ENCODE measurements around the gene GSTA3.
"Not testable (repeated sequence)": the region's sequence is repeated elsewhere in the genome, so short reads cannot be mapped to it uniquely, and the experiment has no call there.

The GSTA3 gene

GRCh38 chr6:52929321-52930164, 20.0 kb upstream of the GSTA3 start:
- H3K36me3 ChIP-seq (ENCODE audit: insufficient read depth, low read length) = no peaks in the 10 kb centered on the region
- H3K9me3 ChIP-seq (ENCODE audit: insufficient read depth, low read depth, low read length) = 0 out of 2 replicates have a peak, but pooled peaks cover 2% of the 10 kb centered on the region
- H3K4me1 ChIP-seq (ENCODE audit: insufficient read depth, low read length) = peaks cover 8% of the 10 kb centered on the region
- no peak overlapping the region for H3K4me3 ChIP-seq (ENCODE audit: low read length)
- WGBS = 94% methylated on average over 6 of the region's 6 CpGs
- H3K27ac ChIP-seq (ENCODE audit: low read depth, low read length) = no peak overlapping the region
- H3K9ac ChIP-seq (ENCODE audit: low read depth, low read length) = no peak overlapping the region
- no peaks in the 10 kb centered on the region for H3K27me3 ChIP-seq (ENCODE audit: insufficient read depth, low read length)

- Histone ChIP-seq H3K9ac (ENCODE audit: low read depth, low read length) (no peak overlapping the region), H3K4me3 (ENCODE audit: low read length) (no peak overlapping the region), H3K27me3 (ENCODE audit: insufficient read depth, low read length) (no peaks in the 10 kb centered on the region), H3K36me3 (ENCODE audit: insufficient read depth, low read length) (no peaks in the 10 kb centered on the region), H3K9me3 (ENCODE audit: insufficient read depth, low read depth, low read length) (0 out of 2 replicates have a peak, but pooled peaks cover 2% of the 10 kb centered on the region), H3K27ac (ENCODE audit: low read depth, low read length) (no peak overlapping the region), H3K4me1 (ENCODE audit: insufficient read depth, low read length) (peaks cover 21% of the 10 kb centered on the region)
- 95% methylated on average over 8 of the region's 8 CpGs for WGBS
These were observed 18.0 kb upstream of the GSTA3 start for GRCh38 chr6:52927451-52927850.

GRCh38 chr6:52925919-52926792, 16.7 kb upstream of the GSTA3 start:
- Histone ChIP-seq H3K27me3 (ENCODE audit: insufficient read depth, low read length) (no peaks in the 10 kb centered on the region), H3K4me1 (ENCODE audit: insufficient read depth, low read length) (peaks cover 21% of the 10 kb centered on the region), H3K27ac (ENCODE audit: low read depth, low read length) (no peak overlapping the region), H3K9me3 (ENCODE audit: insufficient read depth, low read depth, low read length) (0 out of 2 replicates have a peak, but pooled peaks cover 2% of the 10 kb centered on the region), H3K4me3 (ENCODE audit: low read length) (no peak overlapping the region), H3K36me3 (ENCODE audit: insufficient read depth, low read length) (no peaks in the 10 kb centered on the region), H3K9ac (ENCODE audit: low read depth, low read length) (no peak overlapping the region)
- WGBS = 88% methylated on average over 8 of the region's 9 CpGs

- 100% methylated on average over 2 of the region's 2 CpGs for WGBS
These were observed 15.5 kb upstream of the GSTA3 start for GRCh38 chr6:52925042-52925441.

GRCh38 chr6:52923689-52924088, 14.2 kb upstream of the GSTA3 start:
- not testable (repeated sequence) for H3K9me3 ChIP-seq (ENCODE audit: insufficient read depth, low read depth, low read length); H3K4me3 ChIP-seq (ENCODE audit: low read length); H3K36me3 ChIP-seq (ENCODE audit: insufficient read depth, low read length); H3K27me3 ChIP-seq (ENCODE audit: insufficient read depth, low read length)
- Histone ChIP-seq H3K9ac (ENCODE audit: low read depth, low read length) (peak overlapping the region; percentile 47; the same call in 1 of the 2 replicates), H3K27ac (ENCODE audit: low read depth, low read length) (peak overlapping the region; percentile 89), H3K4me1 (ENCODE audit: insufficient read depth, low read length) (peaks cover 17% of the 10 kb centered on the region)
- WGBS = 44% methylated on average over 2 of the region's 2 CpGs

More at GRCh38 chr6:52925042-52925441, 15.5 kb upstream of the GSTA3 start:
- Histone ChIP-seq H3K27me3 (ENCODE audit: insufficient read depth, low read length) (no peaks in the 10 kb centered on the region), H3K4me1 (ENCODE audit: insufficient read depth, low read length) (peaks cover 17% of the 10 kb centered on the region), H3K27ac (ENCODE audit: low read depth, low read length) (no peak overlapping the region), H3K4me3 (ENCODE audit: low read length) (no peak overlapping the region), H3K9me3 (ENCODE audit: insufficient read depth, low read depth, low read length) (0 out of 2 replicates have a peak, but pooled peaks cover 2% of the 10 kb centered on the region), H3K9ac (ENCODE audit: low read depth, low read length) (no peak overlapping the region), H3K36me3 (ENCODE audit: insufficient read depth, low read length) (no peaks in the 10 kb centered on the region)

GRCh38 chr6:52922161-52922560, 12.7 kb upstream of the GSTA3 start:
- WGBS = 94% methylated on average over 10 of the region's 10 CpGs
- Histone ChIP-seq H3K27ac (ENCODE audit: low read depth, low read length) (peak overlapping the region; percentile 65; the same call in 1 of the 2 replicates), H3K4me3 (ENCODE audit: low read length) (no peak overlapping the region), H3K9ac (ENCODE audit: low read depth, low read length) (no peak overlapping the region), H3K36me3 (ENCODE audit: insufficient read depth, low read length) (no peaks in the 10 kb centered on the region), H3K9me3 (ENCODE audit: insufficient read depth, low read depth, low read length) (no peaks in the 10 kb centered on the region), H3K27me3 (ENCODE audit: insufficient read depth, low read length) (no peaks in the 10 kb centered on the region), H3K4me1 (ENCODE audit: insufficient read depth, low read length) (peaks cover 17% of the 10 kb centered on the region)

- no peaks in the 10 kb centered on the region for H3K27me3 ChIP-seq (ENCODE audit: insufficient read depth, low read length)
- no peak overlapping the region for H3K27ac ChIP-seq (ENCODE audit: low read depth, low read length)
- peaks cover 17% of the 10 kb centered on the region for H3K4me1 ChIP-seq (ENCODE audit: insufficient read depth, low read length)
- WGBS = 92% methylated on average over 6 of the region's 6 CpGs
- H3K36me3 ChIP-seq (ENCODE audit: insufficient read depth, low read length) = no peaks in the 10 kb centered on the region
- H3K4me3 ChIP-seq (ENCODE audit: low read length) = no peak overlapping the region
- H3K9ac ChIP-seq (ENCODE audit: low read depth, low read length) = no peak overlapping the region
- H3K9me3 ChIP-seq (ENCODE audit: insufficient read depth, low read depth, low read length) = no peaks in the 10 kb centered on the region
These were observed 12.2 kb upstream of the GSTA3 start for GRCh38 chr6:52921743-52922142.

GRCh38 chr6:52919511-52919910, 10.0 kb upstream of the GSTA3 start:
- H3K27me3 ChIP-seq (ENCODE audit: insufficient read depth, low read length); H3K9ac ChIP-seq (ENCODE audit: low read depth, low read length); H3K4me3 ChIP-seq (ENCODE audit: low read length); H3K9me3 ChIP-seq (ENCODE audit: insufficient read depth, low read depth, low read length); H3K36me3 ChIP-seq (ENCODE audit: insufficient read depth, low read length); H3K27ac ChIP-seq (ENCODE audit: low read depth, low read length): not testable (repeated sequence)
- WGBS = 44% methylated on average over 1 of the region's 1 CpG
- H3K4me1 ChIP-seq (ENCODE audit: insufficient read depth, low read length) = peaks cover 17% of the 10 kb centered on the region

- H3K27me3 ChIP-seq (ENCODE audit: insufficient read depth, low read length); H3K9ac ChIP-seq (ENCODE audit: low read depth, low read length); H3K4me3 ChIP-seq (ENCODE audit: low read length); H3K9me3 ChIP-seq (ENCODE audit: insufficient read depth, low read depth, low read length); H3K36me3 ChIP-seq (ENCODE audit: insufficient read depth, low read length); H3K27ac ChIP-seq (ENCODE audit: low read depth, low read length): not testable (repeated sequence)
- 100% methylated on average over 1 of the region's 1 CpG for WGBS
- H3K4me1 ChIP-seq (ENCODE audit: insufficient read depth, low read length) = peaks cover 11% of the 10 kb centered on the region
These were observed 9.3 kb upstream of the GSTA3 start for GRCh38 chr6:52918771-52919170.

- not testable (repeated sequence) for H3K4me3 ChIP-seq (ENCODE audit: low read length); H3K36me3 ChIP-seq (ENCODE audit: insufficient read depth, low read length); H3K4me1 ChIP-seq (ENCODE audit: insufficient read depth, low read length); H3K27me3 ChIP-seq (ENCODE audit: insufficient read depth, low read length); H3K9me3 ChIP-seq (ENCODE audit: insufficient read depth, low read depth, low read length); H3K27ac ChIP-seq (ENCODE audit: low read depth, low read length); H3K9ac ChIP-seq (ENCODE audit: low read depth, low read length)
- 91% methylated on average over 9 of the region's 9 CpGs for WGBS
These were observed 8.7 kb upstream of the GSTA3 start for GRCh38 chr6:52918027-52918686.

GRCh38 chr6:52914516-52914915, 5.0 kb upstream of the GSTA3 start:
- Histone ChIP-seq H3K4me1 (ENCODE audit: insufficient read depth, low read length) (no peaks in the 10 kb centered on the region), H3K27me3 (ENCODE audit: insufficient read depth, low read length) (no peaks in the 10 kb centered on the region), H3K9me3 (ENCODE audit: insufficient read depth, low read depth, low read length) (no peaks in the 10 kb centered on the region), H3K9ac (ENCODE audit: low read depth, low read length) (no peak overlapping the region), H3K27ac (ENCODE audit: low read depth, low read length) (no peak overlapping the region), H3K36me3 (ENCODE audit: insufficient read depth, low read length) (no peaks in the 10 kb centered on the region), H3K4me3 (ENCODE audit: low read length) (no peak overlapping the region)
